Measurements from ENCODE around the gene HAND1. TPM values are rescaled to one million over a fixed set of nuclear protein-coding genes. Genes with fewer than 3 reads are reported as not detected.

HAND1 gene
- total and polyA plus RNA-seq, 2 donors (not counting 1 experiment from before 2014, with no cell fraction given) = not detected

- Histone ChIP-seq H3K36me3 (replicated peaks in 1 of 2; ENCODE audit: control extremely low read depth in 1 of 2, control insufficient read depth in 1 of 2, extremely low read depth in 1 of 2, insufficient read depth in 2 of 2, low read length in 1 of 2) (no peaks in the 10 kb centered on the region), H3K27ac (ENCODE audit: low read length in 2 of 2) (no peak overlapping the region), H3K27me3 (replicated peaks in 1 of 4; ENCODE audit: control extremely low read depth in 1 of 4, control insufficient read depth in 3 of 4, insufficient read depth in 4 of 4, low read length in 3 of 4) (peaks cover 0 to 42% (median 10%) of the 10 kb centered on the region in 4 experiments), H3K4me3 (ENCODE audit: control extremely low read depth in 1 of 5, extremely low read depth in 1 of 5, insufficient read depth in 1 of 5, low read depth in 2 of 5, low read length in 4 of 5) (no peak overlapping the region), H3K9ac (ENCODE audit: low read length) (no peak overlapping the region), H3K4me1 (ENCODE audit: control insufficient read depth in 2 of 2, insufficient read depth in 2 of 2, low read length in 2 of 2) (no peaks in the 10 kb centered on the region), H3K4me2 (replicated peaks; ENCODE audit: low read depth, low read length, poor library complexity, severe bottlenecking) (no peak overlapping the region), H2AFZ (ENCODE audit: insufficient read depth, low read depth, low read length, poor library complexity, severe bottlenecking) (no peak overlapping the region), H3K79me2 (ENCODE audit: control insufficient read depth, insufficient read depth, low read length) (no peaks in the 10 kb centered on the region), H4K20me1 (ENCODE audit: control insufficient read depth, insufficient read depth, low read length, poor library complexity, severe bottlenecking) (no peaks in the 10 kb centered on the region), H3K9me3 (ENCODE audit: control extremely low read depth in 1 of 3, control insufficient read depth in 2 of 3, insufficient read depth in 1 of 3, low read length in 2 of 3) (no peaks in the 10 kb centered on the region)
- no peak for TF ChIP-seq CTCF (IDR thresholded peaks at IDR 0.05)
- no peak for TF ChIP-seq EZH2 (IDR thresholded peaks at IDR 0.05; ENCODE audit: borderline replicate concordance, insufficient read depth, low read depth, low read length, poor library complexity, severe bottlenecking)
- Mint-ChIP-seq H3K27ac (no peak overlapping the region), H3K4me3 (no peak overlapping the region), H3K4me1 (no peaks in the 10 kb centered on the region), H3K9me3 (ENCODE audit: insufficient read depth) (no peaks in the 10 kb centered on the region), H3K27me3 (peaks cover 43% of the 10 kb centered on the region)
- no peak for DNase-seq
- WGBS (ENCODE audit: insufficient coverage) = no CpG with 5 or more reads among the region's 3 CpGs
- no peak for ATAC-seq (ENCODE audit: low read depth)
- intact Hi-C loops (cut with micrococcal nuclease) = no loop called here
- POLR2A ChIA-PET = no interaction called here
- CTCF ChIA-PET = no interaction called here
Measured at GRCh38 chr5:154522284-154522683, 44.3 kb upstream of the HAND1 start.

- Mint-ChIP-seq H3K9me3 (ENCODE audit: insufficient read depth) (no peaks in the 10 kb centered on the region), H3K4me1 (no peaks in the 10 kb centered on the region), H3K27me3 (peaks cover 47% of the 10 kb centered on the region), H3K4me3 (no peak overlapping the region), H3K27ac (no peak overlapping the region)
- no peaks in the 10 kb centered on the region for H3K36me3 ChIP-seq (replicated peaks in 1 of 2; ENCODE audit: control extremely low read depth in 1 of 2, control insufficient read depth in 1 of 2, extremely low read depth in 1 of 2, insufficient read depth in 2 of 2, low read length in 1 of 2)
- intact Hi-C loops (cut with micrococcal nuclease) = no loop called here
- TF ChIP-seq EZH2 (IDR thresholded peaks at IDR 0.05; ENCODE audit: borderline replicate concordance, insufficient read depth, low read depth, low read length, poor library complexity, severe bottlenecking) (no peak), CTCF (IDR thresholded peaks at IDR 0.05) (no peak)
- no peaks in the 10 kb centered on the region for H3K4me1 ChIP-seq (ENCODE audit: control insufficient read depth in 2 of 2, insufficient read depth in 2 of 2, low read length in 2 of 2)
- H3K79me2 ChIP-seq (ENCODE audit: control insufficient read depth, insufficient read depth, low read length) = no peaks in the 10 kb centered on the region
- no peak overlapping the region for H3K4me3 ChIP-seq (ENCODE audit: control extremely low read depth in 1 of 5, extremely low read depth in 1 of 5, insufficient read depth in 1 of 5, low read depth in 2 of 5, low read length in 4 of 5)
- DNase-seq (no peak), ATAC-seq (ENCODE audit: low read depth) (no peak)
- no peaks in the 10 kb centered on the region for H3K9me3 ChIP-seq (ENCODE audit: control extremely low read depth in 1 of 3, control insufficient read depth in 2 of 3, insufficient read depth in 1 of 3, low read length in 2 of 3)
- H3K4me2 ChIP-seq (replicated peaks; ENCODE audit: low read depth, low read length, poor library complexity, severe bottlenecking) = no peak overlapping the region
- H4K20me1 ChIP-seq (ENCODE audit: control insufficient read depth, insufficient read depth, low read length, poor library complexity, severe bottlenecking) = no peaks in the 10 kb centered on the region
- WGBS (ENCODE audit: insufficient coverage) = 77% methylated on average over 2 of the region's 3 CpGs
- H2AFZ ChIP-seq (ENCODE audit: insufficient read depth, low read depth, low read length, poor library complexity, severe bottlenecking) = no peak overlapping the region
- POLR2A ChIA-PET = no interaction called here
- H3K9ac ChIP-seq (ENCODE audit: low read length) = no peak overlapping the region
- peaks cover 0 to 45% (median 10%) of the 10 kb centered on the region in 4 experiments for H3K27me3 ChIP-seq (replicated peaks in 1 of 4; ENCODE audit: control extremely low read depth in 1 of 4, control insufficient read depth in 3 of 4, insufficient read depth in 4 of 4, low read length in 3 of 4)
- CTCF ChIA-PET = no interaction called here
- H3K27ac ChIP-seq (ENCODE audit: low read length in 2 of 2) = no peak overlapping the region
Measured at GRCh38 chr5:154521756-154522155, 43.7 kb upstream of the HAND1 start.
